ENCODE results near the gene PDLIM7. TPM values are rescaled to one million over a fixed set of nuclear protein-coding genes. Genes with fewer than 3 reads are reported as not detected.

Gene PDLIM7
- total RNA-seq, 4 donors from 2014 or later: 23.2 to 52.4 (median 34.8) TPM

DNA sequence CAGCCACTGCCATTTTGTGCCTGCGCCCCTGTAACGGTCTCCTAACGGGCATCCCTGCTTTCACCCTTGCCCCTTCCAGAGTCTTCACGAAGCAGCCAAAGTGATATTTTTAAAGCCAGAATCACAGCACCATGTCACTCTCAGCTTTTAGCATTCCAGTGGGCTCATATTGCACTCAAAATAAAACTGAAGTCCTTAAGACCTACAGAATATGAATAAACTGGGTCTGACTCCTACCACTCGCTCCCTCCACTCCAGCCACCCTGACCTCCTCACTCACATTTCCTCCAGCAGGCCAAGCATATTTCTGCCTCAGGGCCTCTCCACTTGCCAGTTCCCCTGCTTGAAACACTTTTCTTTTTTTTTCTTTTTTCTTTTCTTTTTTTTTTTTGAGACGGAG lies 2.4 kb upstream of the PDLIM7 start:
- no peaks in the 10 kb centered on the region for H3K9me3 ChIP-seq
- 73 to 90% methylated on average over 6 of the region's 6 CpGs for WGBS, 2 donors
- TF ChIP-seq, protein P1, sequence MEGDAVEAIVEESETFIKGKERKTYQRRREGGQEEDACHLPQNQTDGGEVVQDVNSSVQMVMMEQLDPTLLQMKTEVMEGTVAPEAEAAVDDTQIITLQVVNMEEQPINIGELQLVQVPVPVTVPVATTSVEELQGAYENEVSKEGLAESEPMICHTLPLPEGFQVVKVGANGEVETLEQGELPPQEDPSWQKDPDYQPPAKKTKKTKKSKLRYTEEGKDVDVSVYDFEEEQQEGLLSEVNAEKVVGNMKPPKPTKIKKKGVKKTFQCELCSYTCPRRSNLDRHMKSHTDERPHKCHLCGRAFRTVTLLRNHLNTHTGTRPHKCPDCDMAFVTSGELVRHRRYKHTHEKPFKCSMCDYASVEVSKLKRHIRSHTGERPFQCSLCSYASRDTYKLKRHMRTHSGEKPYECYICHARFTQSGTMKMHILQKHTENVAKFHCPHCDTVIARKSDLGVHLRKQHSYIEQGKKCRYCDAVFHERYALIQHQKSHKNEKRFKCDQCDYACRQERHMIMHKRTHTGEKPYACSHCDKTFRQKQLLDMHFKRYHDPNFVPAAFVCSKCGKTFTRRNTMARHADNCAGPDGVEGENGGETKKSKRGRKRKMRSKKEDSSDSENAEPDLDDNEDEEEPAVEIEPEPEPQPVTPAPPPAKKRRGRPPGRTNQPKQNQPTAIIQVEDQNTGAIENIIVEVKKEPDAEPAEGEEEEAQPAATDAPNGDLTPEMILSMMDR (IDR thresholded peaks at IDR 0.05): no peak
- TF ChIP-seq POLR2A (IDR thresholded peaks at IDR 0.05): no peak
- no peaks in the 10 kb centered on the region for H3K27me3 ChIP-seq
- no peak for DNase-seq
- H3K4me3 ChIP-seq (replicated peaks in 1 of 3): no peak overlapping the region
- intact Hi-C loops (cut with DNase I): loop anchor here (2.0 to 10.0 kb wide), 4 partner anchors 43 to 385 kb away; no protein-coding TSS in a partner anchor
- H3K36me3 ChIP-seq: no peaks in the 10 kb centered on the region
- peaks cover 10 to 28% of the 10 kb centered on the region in 2 donors for H3K4me1 ChIP-seq
- H3K27ac ChIP-seq: no peak overlapping the region

DNA sequence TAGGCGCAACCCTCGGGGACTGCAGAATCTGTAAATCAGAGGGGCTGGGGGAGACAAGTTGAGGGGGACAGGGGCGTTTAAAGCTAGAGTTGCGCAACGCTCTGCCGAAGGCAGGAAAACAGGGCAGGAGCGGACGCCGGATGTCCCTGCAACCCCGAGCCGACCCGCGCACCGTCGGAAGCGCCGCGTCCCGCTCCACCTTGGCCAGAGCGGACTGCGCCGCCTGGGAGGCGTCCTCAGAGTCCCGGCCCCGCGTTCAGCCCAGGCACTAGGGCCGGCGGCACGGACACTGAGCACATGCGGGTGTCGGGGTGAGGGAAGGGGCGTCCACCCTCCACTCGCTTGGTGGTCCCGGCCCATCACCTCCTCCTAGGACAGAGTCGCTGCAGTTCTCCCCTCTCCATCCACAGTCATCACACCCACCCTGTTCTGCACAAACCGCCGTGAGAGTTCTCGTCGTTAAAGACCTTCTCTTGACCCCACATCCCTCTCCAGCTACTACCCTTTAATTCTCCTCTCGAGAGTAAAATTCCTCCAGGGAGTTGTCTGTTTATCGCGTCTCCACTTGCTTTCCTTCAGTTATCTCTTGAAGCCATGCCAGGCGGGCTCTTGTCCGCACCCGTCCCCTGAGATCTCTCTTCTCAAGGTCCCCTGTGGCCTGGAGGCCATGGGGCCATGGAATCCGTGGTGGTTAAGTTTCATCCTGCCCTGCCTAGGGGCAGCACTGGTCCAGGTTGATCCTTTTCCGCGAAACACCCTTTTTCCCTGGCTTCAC lies 796 bp upstream of the PDLIM7 start:
- DNase-seq: peak; percentile 39 to 42
- no peaks in the 10 kb centered on the region for H3K9me3 ChIP-seq
- H3K27me3 ChIP-seq: no peaks in the 10 kb centered on the region
- intact Hi-C loops (cut with DNase I): loop anchor here (2.0 kb wide), 1 partner anchor 41 kb away; no protein-coding TSS in a partner anchor
- WGBS, 2 donors: 17 to 22% methylated on average over 31 to 42 of the region's 48 CpGs
- peak overlapping the region in 1 of 3 donors; percentile 73 for H3K4me3 ChIP-seq (replicated peaks in 1 of 3)
- no peak for TF ChIP-seq POLR2A (IDR thresholded peaks at IDR 0.05)
- TF ChIP-seq, protein P1 (IDR thresholded peaks at IDR 0.05): no peak
- no peaks in the 10 kb centered on the region for H3K36me3 ChIP-seq
- peaks cover 19 to 45% of the 10 kb centered on the region in 2 donors for H3K4me1 ChIP-seq
- H3K27ac ChIP-seq: peak overlapping the region in 2 of 3 donors; percentile 40 to 84

DNA sequence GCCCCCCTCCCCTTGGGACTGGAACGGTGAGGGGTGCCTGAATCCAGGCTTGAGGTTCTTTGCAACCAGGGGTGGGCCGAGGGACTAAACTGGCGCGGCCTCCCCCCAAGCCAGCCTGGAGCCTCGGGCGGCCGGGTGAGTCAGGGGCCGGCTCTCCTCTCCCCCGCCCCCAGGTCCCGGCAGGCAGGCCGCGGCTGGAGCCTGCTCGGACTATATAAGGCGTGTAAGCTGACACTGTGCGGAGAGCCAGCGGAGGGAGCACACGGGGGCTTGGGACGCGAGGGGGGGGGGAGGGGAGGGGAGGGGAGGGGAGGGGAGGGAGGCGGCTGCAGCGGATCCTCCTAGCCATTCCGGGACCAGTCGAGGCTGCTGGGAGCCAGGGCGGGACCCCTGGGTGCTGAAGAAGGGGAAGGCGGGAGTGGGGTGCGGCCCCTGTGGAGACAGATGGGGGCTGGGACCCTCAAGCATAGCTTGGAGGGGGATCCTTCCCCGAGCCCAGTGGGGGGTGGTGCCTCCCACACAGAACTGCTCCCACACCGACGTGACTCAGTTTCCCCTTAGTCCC lies 595 bp downstream of the PDLIM7 start:
- DNase-seq: peak; percentile 71 to 76
- Histone ChIP-seq H3K4me1 (peaks cover 19 to 51% of the 10 kb centered on the region in 2 donors), H3K9me3 (no peaks in the 10 kb centered on the region), H3K27me3 (no peaks in the 10 kb centered on the region), H3K4me3 (replicated peaks in 1 of 3) (peak overlapping the region; percentile 50 to 73 (median 61)), H3K36me3 (no peaks in the 10 kb centered on the region), H3K27ac (peak overlapping the region; percentile 74 to 84 (median 76))
- intact Hi-C loops (cut with DNase I): no loop called here
- TF ChIP-seq POLR2A (IDR thresholded peaks at IDR 0.05): peak in 1 of 2 donors; percentile 18
- TF ChIP-seq, protein P1 (IDR thresholded peaks at IDR 0.05): no peak
- 10% methylated on average over 2 of the region's 29 CpGs; no CpG with 5 or more reads in 1 of the 2 donors for WGBS, 2 donors

DNA sequence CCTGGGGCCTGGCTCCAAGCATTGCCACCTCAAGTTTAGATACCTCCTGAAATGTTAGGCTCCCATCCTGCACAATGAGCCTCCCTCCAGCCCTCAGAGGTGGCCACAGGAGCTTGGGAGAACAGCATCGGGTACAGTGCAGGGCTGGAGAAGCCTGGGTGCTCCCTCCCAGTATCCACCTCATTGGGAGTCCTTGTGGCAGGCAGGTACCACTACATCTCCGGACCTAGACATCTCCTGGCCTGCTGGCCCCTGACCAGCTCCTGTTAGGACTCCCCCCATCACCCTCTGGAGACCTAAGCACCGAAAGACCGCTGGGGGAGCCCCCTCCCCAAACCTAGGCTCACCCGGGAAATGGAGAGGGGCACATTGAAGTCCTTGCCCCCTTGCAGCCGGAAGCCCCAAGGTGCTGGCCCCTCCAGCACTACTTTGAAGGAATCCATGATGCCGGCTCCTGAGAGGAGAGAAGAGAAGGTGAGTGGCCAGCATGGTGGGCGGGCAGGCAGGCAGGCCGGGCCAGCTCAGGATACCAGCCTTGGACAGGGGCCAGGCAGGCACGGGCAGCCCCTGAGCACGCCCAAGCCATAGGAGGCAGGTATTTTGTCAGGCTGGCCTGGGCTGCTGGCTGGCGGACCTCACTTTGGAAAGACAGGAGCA lies 1.2 kb downstream of the PDLIM7 start:
- H3K27ac ChIP-seq: peak overlapping the region; percentile 21 to 84 (median 76)
- 20 to 40% methylated on average over 4 to 5 of the region's 12 CpGs for WGBS, 2 donors
- H3K9me3 ChIP-seq: no peaks in the 10 kb centered on the region
- DNase-seq: peak; percentile 63 to 76
- peak overlapping the region in 1 of 3 donors; percentile 73 for H3K4me3 ChIP-seq (replicated peaks in 1 of 3)
- intact Hi-C loops (cut with DNase I): no loop called here
- no peaks in the 10 kb centered on the region for H3K27me3 ChIP-seq
- peaks cover 19 to 51% of the 10 kb centered on the region in 2 donors for H3K4me1 ChIP-seq
- TF ChIP-seq, protein P1 (IDR thresholded peaks at IDR 0.05): peak in 3 of 6 experiments; percentile 4 to 28 (median 23)
- TF ChIP-seq POLR2A (IDR thresholded peaks at IDR 0.05): no peak
- no peaks in the 10 kb centered on the region for H3K36me3 ChIP-seq
